Glutamatergic neuron (in vitro differentiated cells): ENCODE results near the gene VAPB. TPM values are rescaled to one million over a fixed set of nuclear protein-coding genes. Genes with fewer than 3 reads are reported as not detected.
A peak's percentile ranks its signal among the peaks of the same experiment; 100 is the strongest.

Experiments
- DNase-seq: peaks from one replicate; pipeline ENCODE4 v3.0.0; 2022
- H3K27ac Mint-ChIP-seq: one replicate; pipeline ENCODE4 v1.8.0; 2020; ENCODE audit warnings: mild to moderate bottlenecking, mixed read lengths, inconsistent platforms; ENCODE audit not compliant: unreplicated experiment
- H3K27me3 Mint-ChIP-seq: one replicate; pipeline ENCODE4 v1.8.0; 2020; ENCODE audit warnings: mild to moderate bottlenecking, moderate library complexity, mixed read lengths, inconsistent platforms; ENCODE audit not compliant: unreplicated experiment
- H3K36me3 Mint-ChIP-seq: one replicate; pipeline ENCODE4 v1.8.0; 2020; ENCODE audit warnings: mild to moderate bottlenecking, mixed read lengths, inconsistent platforms; ENCODE audit not compliant: unreplicated experiment
- H3K4me1 Mint-ChIP-seq: one replicate; pipeline ENCODE4 v1.8.0; 2020; ENCODE audit warnings: mild to moderate bottlenecking, low read depth, mixed read lengths, inconsistent platforms; ENCODE audit not compliant: unreplicated experiment
- H3K4me3 Mint-ChIP-seq: one replicate; pipeline ENCODE4 v1.8.0; 2020; ENCODE audit warnings: mild to moderate bottlenecking, mixed read lengths, inconsistent platforms; ENCODE audit not compliant: unreplicated experiment
- H3K9me3 Mint-ChIP-seq: one replicate; pipeline ENCODE4 v1.8.0; 2020; ENCODE audit warnings: mild to moderate bottlenecking, moderate library complexity, mixed read lengths, inconsistent platforms; ENCODE audit not compliant: unreplicated experiment
- total RNA-seq: library from RNA; stranded (reverse); fragmentation: NEBNext Ultra II Directional; extraction: Animal tissue kit (Norgen Biotek cat#: 25700); gene quantifications from one replicate; pipeline ENCODE4 v1.2.1, GENCODE V29; 2021; ENCODE audit not compliant: unreplicated experiment
- TF ChIP-seq, protein P1 (sequence below): fragments of 200-600 bp; sonication (generic); IDR thresholded peaks from one replicate; pipeline ENCODE4 v1.5.0; 2021; ENCODE audit not compliant: partially characterized antibody, unreplicated experiment

Gene VAPB
- total RNA-seq, 1 donor from 2014 or later: 60.5 TPM

DNA sequence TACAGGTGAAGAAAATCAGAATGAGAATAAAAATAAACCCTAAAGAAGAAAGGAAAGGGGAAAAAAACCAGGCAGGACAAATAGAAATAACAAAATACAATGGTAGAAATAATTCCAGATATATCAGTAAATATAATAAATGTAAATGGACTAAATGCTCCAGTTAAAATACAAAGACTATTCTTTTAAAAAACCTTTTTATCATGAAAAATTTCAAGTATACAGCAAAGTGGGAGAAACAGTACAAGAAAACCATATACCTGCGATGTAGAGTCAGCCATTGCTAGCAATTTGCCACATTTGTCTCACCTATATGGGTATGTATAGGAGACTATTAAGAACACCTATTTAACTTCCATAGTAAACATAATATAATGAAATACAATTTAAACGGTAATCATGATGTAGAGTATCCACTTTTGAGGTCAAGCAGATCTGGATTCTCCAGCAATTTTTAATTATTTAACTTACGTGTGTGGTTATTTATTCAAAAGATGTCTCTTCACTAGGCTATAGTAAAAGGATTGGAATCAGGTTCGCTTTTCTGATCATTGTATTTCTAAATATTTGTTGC is 914 bp upstream of the VAPB start:
- Mint-ChIP-seq H3K27me3 (peaks cover 7% of the 10 kb centered on the region), H3K27ac (no peak overlapping the region), H3K4me1 (peaks cover 13% of the 10 kb centered on the region), H3K9me3 (peaks cover 2% of the 10 kb centered on the region), H3K36me3 (no peaks in the 10 kb centered on the region), H3K4me3 (no peak overlapping the region)
- DNase-seq: no peak
- TF ChIP-seq, protein P1, sequence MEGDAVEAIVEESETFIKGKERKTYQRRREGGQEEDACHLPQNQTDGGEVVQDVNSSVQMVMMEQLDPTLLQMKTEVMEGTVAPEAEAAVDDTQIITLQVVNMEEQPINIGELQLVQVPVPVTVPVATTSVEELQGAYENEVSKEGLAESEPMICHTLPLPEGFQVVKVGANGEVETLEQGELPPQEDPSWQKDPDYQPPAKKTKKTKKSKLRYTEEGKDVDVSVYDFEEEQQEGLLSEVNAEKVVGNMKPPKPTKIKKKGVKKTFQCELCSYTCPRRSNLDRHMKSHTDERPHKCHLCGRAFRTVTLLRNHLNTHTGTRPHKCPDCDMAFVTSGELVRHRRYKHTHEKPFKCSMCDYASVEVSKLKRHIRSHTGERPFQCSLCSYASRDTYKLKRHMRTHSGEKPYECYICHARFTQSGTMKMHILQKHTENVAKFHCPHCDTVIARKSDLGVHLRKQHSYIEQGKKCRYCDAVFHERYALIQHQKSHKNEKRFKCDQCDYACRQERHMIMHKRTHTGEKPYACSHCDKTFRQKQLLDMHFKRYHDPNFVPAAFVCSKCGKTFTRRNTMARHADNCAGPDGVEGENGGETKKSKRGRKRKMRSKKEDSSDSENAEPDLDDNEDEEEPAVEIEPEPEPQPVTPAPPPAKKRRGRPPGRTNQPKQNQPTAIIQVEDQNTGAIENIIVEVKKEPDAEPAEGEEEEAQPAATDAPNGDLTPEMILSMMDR: no peak

DNA sequence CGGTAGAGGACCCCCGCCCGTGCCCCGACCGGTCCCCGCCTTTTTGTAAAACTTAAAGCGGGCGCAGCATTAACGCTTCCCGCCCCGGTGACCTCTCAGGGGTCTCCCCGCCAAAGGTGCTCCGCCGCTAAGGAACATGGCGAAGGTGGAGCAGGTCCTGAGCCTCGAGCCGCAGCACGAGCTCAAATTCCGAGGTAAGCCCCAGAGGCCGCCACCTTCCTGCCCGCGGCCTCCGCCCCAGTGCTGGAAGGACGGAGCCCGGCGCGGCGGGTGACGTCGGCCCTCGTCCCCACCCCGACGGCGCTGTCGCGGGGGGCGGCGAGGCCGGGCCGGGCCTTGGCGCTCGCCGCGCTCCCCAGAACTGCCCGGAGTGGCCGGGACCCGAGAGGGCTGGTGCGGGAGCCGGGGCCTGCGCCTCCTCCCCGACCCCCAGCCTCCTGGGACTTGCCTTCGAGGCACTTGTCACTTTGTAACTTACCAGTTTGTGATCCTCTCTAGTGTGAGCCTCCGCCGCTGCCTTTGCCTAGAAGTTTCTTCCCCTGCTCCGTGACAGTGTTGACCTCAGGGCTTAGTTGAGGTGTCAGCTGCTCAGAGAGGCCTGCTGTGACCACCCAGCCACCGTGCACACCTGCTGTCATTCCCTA is 417 bp downstream of the VAPB start:
- Mint-ChIP-seq H3K27me3 (peaks cover 7% of the 10 kb centered on the region), H3K27ac (peak overlapping the region; percentile 82), H3K4me1 (peaks cover 17% of the 10 kb centered on the region), H3K36me3 (no peaks in the 10 kb centered on the region), H3K9me3 (peaks cover 2% of the 10 kb centered on the region), H3K4me3 (peak overlapping the region; percentile 99)
- TF ChIP-seq, protein P1: no peak
- DNase-seq: peak; percentile 48

DNA sequence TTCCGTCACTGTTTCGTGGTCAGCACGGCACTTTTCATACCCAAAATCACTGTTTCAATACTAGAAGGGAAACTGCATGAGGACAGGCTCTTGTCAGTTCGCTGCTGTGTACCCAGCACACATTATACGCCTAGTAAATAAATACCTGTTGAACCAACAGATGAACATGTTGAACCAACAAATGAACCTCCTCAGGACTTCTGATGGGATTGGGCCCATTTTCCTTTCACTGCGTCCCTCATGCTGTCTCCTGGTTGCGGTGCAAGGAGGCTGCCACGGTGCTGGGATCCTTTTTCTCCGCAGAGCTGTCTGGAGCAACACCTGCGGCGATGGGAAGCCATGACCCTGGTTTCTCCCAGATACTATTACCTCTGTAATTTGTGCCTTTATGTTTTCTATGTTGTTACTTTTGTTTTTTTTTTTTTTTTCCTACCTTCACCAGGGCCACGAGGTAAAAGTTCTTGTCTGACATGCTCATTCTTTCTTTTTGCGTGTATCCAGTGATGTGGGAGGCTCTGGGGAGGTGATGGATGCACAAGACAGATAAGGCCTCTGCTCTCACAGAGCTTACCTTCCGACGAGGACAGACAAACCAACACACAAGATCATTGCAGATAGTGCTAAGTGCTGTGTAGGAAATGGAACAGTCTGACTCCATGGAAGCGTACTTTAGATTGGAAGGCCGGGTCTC is 1.1 kb downstream of the VAPB start:
- TF ChIP-seq, protein P1: no peak
- Mint-ChIP-seq H3K27ac (peak overlapping the region; percentile 82), H3K27me3 (peaks cover 7% of the 10 kb centered on the region), H3K36me3 (no peaks in the 10 kb centered on the region), H3K4me1 (peaks cover 17% of the 10 kb centered on the region), H3K4me3 (peak overlapping the region; percentile 99), H3K9me3 (peaks cover 2% of the 10 kb centered on the region)
- DNase-seq: no peak

DNA sequence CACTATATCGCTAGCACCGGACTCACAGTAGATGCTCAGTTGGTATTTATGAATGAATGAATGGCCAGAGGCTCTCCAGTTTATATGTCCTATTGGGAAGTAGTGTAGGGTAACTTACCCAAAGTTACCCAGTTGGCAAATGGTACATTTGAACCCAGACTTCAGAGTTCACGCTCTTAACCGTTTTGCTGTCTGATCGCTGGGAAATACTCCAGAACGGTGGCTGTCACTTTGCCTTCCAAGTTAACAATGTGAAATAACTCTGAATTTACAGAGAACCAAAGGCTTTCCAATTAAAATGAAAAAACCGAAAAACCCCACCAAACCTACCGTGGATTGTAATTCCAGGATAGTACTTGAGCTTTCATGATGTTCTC is 1.6 kb downstream of the VAPB start:
- TF ChIP-seq, protein P1: no peak
- peak overlapping the region; percentile 99 for H3K4me3 Mint-ChIP-seq
- H3K4me1 Mint-ChIP-seq: peaks cover 19% of the 10 kb centered on the region
- no peak overlapping the region for H3K27ac Mint-ChIP-seq
- no peaks in the 10 kb centered on the region for H3K36me3 Mint-ChIP-seq
- peaks cover 2% of the 10 kb centered on the region for H3K9me3 Mint-ChIP-seq
- no peak for DNase-seq
- peaks cover 7% of the 10 kb centered on the region for H3K27me3 Mint-ChIP-seq

DNA sequence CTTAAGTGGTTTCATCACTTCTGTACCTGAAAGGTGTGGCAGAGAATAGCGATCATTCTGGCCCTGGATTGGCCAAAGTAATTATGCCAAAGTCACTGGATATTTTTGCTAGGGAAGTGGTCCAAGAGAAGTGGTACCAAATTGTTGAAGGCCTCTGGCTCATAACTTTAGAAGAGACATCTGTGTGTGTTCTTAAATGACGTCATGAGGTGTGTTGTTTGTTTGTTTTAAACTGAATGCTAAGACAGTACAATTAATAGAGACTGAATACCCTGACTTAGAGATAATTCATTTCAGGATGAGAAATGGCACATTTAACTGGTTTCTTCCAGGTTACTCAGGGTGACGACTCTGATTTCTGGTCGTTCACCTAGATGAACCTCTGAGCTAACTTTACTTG is 3.3 kb downstream of the VAPB start:
- no peak overlapping the region for H3K4me3 Mint-ChIP-seq
- no peak for DNase-seq
- peaks cover 2% of the 10 kb centered on the region for H3K9me3 Mint-ChIP-seq
- H3K36me3 Mint-ChIP-seq: no peaks in the 10 kb centered on the region
- peaks cover 18% of the 10 kb centered on the region for H3K4me1 Mint-ChIP-seq
- H3K27me3 Mint-ChIP-seq: peaks cover 7% of the 10 kb centered on the region
- TF ChIP-seq, protein P1: no peak
- H3K27ac Mint-ChIP-seq: no peak overlapping the region
